Stimulated activated CD4-positive, alpha-beta T cell treated with anti-CD3 and anti-CD28 coated beads, Interleukin-1b, Interleukin-23, amount 100 ng/mL, for 24 hours (primary cell): ENCODE results near the gene PSG1.
"Not testable (repeated sequence)": the region's sequence is repeated elsewhere in the genome, so short reads cannot be mapped to it uniquely, and the experiment has no call there.

Source experiments
- DNase-seq, 4 experiments: peaks; one replicate each; pipeline ENCODE4 v3.0.0-alpha.2; 2020; ENCODE audit warnings: low read depth in 4 of 4, low spot score in 1 of 4

The PSG1 gene

DNA sequence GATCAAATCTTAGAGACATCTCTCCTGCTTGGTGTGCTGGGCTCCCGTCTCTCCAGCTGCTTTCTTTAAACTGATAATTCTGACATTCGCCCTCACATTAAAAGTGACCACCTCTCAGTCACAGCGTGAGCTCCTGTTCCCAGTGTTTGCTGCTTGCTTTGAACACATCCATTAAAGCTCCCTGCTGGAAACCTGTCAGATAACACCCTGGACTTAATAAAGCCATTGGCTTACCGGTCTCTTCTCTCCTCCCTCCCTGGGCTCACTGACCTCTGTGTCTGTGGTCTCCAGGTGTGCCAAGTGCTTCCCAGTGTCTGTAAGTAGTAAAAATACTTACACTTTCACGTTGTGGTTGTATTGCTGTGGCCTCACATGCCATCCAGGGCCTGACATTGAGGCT lies 2.5 kb upstream of the PSG1 start:
- DNase-seq, result not testable (repeated sequence)

DNA sequence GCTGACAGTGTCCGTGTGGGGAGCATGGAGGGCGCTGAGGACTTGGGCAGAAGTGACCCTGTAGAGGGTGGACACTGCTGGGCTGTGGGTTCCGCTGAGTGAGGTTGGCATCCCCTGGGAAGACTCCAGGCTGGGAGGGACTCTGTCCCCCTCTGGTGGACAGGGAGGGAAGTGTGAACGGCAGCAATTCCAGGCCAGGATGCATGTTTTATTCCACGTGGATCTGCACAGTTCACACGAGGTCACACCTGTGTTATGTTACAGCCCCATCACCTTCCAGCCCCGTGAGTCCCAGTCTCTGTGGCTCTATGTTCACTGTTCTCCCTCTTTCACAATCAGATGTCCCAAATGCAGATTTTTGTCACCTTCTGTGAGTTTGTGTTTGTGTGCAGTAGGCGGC lies 1.8 kb upstream of the PSG1 start:
- not testable (repeated sequence) for DNase-seq

- not testable (repeated sequence) for DNase-seq
These were observed 1.1 kb upstream of the PSG1 start for GRCh38 chr19:42880621-42881020.

DNA sequence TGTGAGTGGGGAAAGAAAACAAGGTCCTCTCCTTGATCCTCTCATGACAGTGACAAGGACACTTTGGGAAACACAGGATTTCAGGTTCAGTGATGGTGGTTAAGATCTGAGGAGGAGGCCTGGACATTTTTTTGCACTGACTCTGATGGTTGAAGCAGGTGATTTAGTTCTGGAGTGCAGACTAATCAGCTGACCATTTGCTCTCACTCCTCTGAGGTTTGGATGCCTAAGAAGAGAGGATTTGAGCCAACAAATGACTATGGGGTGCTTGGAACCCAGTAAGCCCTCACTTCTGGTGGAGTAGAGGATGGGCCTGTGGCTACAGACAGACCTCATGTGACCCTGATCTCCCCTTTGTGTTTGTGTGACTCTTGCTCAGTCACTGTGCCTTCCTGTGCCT lies 2.9 kb downstream of the PSG1 start:
- not testable (repeated sequence) for DNase-seq

DNA sequence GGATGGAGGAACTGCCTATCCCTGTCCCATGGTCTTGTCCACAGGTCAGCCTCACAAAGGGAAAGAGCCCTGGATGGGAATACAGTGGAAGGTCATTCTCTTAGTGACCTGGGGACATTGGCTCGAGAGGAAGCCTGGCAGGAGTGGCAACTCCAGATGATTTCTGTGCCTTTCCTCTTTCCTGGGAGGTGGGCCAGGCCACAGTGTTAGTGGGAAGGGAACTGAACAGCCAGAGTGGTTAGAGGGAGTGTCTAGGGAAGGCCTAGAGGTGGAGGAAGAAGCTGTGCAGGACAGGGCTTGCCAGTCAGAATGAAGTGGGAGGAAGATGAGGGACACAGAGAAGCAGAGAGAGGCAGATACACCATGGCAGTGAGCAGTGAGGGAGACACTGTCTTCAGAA lies 3.6 kb downstream of the PSG1 start:
- DNase-seq, result not testable (repeated sequence)

- not testable (repeated sequence) for DNase-seq
These were observed 4.4 kb downstream of the PSG1 start for GRCh38 chr19:42874901-42875813.

DNA sequence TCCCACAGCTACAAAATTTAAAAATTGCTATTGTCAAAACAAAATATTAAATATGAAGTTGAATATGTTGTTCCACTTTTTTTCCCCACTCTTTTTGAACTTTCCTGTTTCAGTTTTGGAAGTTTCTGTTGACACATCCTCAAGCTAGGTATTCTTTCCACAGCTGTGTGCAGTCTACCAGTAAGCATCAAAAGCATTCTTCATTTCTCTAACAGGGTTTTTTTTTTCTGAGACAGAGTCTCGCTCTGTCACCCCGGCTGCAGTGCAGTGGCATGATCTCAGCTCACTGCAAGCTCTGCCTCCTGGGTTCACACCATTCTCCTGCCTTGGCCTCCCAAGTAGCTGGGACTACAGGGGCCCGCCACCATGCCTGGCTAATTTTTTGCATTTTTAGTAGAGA lies 5.4 kb downstream of the PSG1 start:
- DNase-seq, result not testable (repeated sequence)

- no peak for DNase-seq
These were observed 6.9 kb downstream of the PSG1 start for GRCh38 chr19:42872608-42873007.

DNA sequence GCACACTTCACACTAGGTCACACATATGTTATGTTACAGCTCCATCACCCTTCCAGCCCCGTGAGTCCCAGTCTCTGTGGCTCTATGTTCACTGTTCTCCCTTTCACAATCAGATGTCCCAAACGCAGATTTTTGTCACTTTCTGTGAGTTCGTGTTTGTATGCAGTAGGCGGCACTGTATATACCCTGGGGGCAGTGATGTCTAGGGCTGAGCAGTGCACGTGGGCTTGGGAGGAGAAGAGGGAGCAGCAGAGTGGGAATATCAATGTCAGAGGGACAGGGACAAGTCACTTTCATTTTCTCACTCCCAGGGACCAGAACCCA lies 22.0 kb downstream of the PSG1 start:
- no peak for DNase-seq

- DNase-seq, result not testable (repeated sequence)
These were observed 22.5 kb downstream of the PSG1 start for GRCh38 chr19:42856866-42857543.

- not testable (repeated sequence) for DNase-seq
These were observed 24.8 kb downstream of the PSG1 start for GRCh38 chr19:42854745-42855144.

- not testable (repeated sequence) for DNase-seq
These were observed 26.3 kb downstream of the PSG1 start for GRCh38 chr19:42853231-42853630.

DNA sequence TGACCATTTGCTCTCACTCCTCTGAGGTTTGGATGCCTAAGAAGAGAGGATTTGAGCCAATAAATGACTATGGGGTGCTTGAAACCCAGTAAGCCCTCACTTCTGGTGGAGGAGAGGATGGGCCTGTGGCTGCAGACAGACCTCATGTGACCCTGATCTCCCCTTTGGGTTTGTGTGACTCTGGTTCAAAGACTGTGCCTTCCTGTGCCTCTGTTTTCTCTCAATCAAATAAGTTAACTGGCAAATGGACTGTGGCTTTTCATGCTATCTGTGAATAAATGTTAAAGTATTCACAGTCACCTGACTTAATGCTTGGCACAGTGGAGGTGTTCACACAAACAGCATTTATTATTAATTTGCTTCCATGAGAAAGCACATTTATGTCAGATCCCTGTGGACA lies 26.7 kb downstream of the PSG1 start:
- not testable (repeated sequence) for DNase-seq

GRCh38 chr19:42851718-42852280 lies 27.7 kb downstream of the PSG1 start:
- DNase-seq, result not testable (repeated sequence)

DNA sequence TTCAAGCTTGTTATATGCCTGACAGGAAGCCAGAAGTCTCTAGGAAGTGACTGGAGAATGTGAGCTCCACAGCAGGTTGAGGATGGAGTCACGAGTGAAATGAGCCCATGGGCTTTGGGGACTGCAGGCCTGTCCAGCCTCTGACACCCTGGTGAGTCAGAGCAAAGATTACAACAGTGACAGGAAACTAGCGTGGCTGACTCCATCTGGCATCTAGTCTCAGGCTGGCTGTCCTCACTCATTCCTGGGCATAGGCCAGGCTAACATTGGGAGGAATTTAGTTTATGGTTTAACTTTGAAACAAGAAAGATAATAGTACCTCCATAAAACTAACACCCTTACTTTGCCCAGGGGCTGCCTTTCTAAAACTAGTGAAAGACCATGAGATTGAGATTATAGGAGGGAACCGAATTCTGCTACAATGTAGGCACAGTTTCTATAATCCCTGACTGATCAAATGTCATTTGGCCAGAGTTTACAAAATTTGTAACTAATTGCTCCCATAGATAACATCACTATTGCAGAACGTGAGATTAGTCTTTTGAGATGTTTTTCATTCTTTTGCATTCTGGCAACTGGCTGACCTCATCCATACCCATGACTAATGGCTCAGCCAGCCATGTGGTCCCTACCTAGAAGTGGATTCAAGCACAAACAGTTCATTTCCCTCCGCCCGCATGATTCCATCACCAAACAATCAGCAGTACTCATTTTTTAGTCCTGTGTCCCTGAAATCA lies 28.4 kb downstream of the PSG1 start:
- no peak for DNase-seq

DNA sequence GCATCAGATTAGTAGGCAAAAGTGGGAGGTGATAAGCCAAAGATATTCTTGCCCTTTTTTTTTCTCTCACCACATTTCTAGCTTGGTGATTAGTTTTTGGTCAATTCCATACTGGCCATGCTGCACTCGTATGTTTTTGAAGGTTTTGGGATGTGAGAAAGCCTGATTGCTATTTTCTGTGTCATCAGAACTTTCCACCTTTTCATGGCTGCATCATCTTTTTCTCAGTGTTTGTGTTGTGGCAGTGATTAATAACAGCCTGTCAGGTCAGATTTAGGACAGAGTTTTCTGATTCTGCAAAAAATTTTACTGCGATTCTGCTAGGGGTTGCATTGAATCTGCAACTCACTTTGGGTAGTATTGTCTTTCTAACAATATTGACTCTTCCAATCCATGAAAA lies 32.9 kb downstream of the PSG1 start:
- DNase-seq, result no peak

GRCh38 chr19:42843631-42844030 lies 35.9 kb downstream of the PSG1 start:
- DNase-seq, result not testable (repeated sequence)

GRCh38 chr19:42832746-42833442 lies 46.6 kb downstream of the PSG1 start:
- not testable (repeated sequence) for DNase-seq

DNA sequence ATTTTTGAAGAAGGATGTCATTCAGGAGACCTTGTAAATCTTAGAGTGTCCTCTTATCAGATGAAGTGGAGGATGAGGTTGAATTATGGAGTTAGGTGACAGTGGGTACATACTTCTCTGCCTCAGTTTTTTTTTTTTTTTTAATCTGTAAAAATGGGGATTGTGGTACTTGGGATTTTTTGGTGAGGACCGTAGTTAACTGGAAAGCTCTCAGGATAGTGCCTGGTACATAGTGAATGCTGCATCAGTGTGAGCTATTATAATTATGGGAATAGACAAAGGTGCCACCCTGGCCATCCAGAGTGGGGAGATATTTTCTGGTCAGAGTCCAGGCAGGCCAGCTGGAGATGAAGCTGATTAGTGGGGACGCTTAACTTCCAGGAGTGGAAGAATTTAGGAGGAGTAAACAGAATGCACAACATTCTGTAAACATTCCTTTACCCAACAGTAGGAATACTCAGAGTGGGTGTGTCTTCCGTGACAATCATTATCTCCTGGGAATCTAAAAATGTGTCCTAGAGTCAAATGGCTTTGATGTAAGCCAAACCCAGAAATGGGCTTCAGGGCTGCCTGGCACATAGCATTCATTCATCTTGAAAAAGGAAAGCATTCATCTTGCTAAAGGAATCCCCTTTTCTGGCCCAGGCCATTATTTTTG lies 47.4 kb downstream of the PSG1 start:
- not testable (repeated sequence) for DNase-seq
